Activated CD4-positive, alpha-beta T cell treated with anti-CD3 and anti-CD28 coated beads for 48 hours (primary cell): ENCODE data around the gene MYCN.
"Not testable (repeated sequence)": the region's sequence is repeated elsewhere in the genome, so short reads cannot be mapped to it uniquely, and the experiment has no call there.

Experiments
- DNase-seq: peaks from one replicate; pipeline ENCODE4 v3.0.0-alpha.2; 2020

MYCN gene

DNA sequence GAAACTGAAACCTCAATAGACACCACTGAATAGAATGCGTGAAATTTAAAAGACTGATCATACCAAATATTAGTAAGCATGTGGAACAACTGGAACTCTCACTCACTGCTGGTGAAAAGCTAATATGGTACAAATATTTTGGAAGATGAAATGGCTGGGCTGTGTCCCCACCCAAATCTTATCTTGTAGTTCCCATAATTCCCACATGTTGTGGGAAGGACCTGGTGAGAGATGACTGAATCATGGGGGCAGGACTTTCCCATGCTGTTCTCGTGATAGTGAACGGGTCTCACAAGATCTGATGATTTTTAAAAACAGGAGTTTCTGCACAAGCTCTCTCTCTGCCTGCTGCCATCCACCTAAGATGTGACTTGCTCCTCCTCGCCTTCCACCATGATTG, 32.0 kb upstream of the MYCN start:
- no peak for DNase-seq

DNA sequence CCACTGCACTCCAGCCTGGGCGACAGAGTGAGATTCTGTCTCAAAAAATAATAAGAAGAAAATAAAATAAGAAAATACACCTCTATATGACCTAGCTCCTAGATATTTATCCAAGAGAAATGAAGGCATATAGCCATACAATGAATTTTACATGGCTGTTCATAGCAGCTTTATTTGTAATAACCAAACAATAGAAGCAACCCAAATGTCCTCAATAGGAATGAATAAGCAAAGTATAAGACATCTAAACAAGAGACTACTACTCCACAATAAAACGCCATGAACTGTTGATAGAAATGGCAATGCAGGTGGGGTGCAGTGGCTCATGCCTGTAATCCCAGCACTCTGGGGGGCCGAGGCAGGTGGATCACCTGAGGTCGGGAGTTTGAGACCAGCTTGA, 31.2 kb upstream of the MYCN start:
- no peak for DNase-seq

DNA sequence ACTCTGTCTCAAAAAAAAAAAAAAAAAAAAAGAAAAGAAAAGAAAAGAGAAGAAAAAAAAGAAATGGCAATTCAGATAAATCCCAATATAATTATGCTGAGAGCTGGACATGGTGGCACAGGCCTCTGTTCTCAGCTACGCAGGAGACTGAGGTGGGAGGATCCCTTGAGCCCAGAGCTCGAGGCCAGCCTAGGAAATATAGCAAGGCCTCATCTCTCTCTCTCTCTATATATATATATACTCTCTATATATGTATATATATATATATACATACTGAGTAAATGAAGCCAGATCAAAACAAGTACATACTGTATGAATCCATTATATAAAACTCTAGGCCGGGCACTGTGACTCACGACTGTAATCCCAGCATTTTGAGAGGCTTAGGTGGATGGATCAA, 30.6 kb upstream of the MYCN start:
- DNase-seq: no peak

DNA sequence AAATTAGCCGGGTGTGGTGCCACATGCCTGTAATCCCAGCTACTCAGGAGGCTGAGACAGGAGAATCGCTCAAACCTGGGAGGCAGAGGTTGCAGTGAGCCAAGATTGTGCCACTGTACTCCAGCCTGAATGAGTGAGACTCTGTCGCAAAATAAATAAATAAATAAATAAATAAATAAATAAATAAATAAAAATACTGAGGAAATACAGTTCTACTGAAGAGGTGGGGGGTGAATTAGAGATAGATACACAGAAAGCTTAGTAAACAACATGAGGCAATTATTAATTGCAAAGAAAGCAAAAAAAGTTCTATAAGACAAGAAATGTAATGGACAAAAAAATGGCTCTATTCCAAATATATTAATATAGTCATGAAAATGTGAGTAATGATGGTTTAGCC, 29.1 kb upstream of the MYCN start:
- DNase-seq: not testable (repeated sequence)

DNA sequence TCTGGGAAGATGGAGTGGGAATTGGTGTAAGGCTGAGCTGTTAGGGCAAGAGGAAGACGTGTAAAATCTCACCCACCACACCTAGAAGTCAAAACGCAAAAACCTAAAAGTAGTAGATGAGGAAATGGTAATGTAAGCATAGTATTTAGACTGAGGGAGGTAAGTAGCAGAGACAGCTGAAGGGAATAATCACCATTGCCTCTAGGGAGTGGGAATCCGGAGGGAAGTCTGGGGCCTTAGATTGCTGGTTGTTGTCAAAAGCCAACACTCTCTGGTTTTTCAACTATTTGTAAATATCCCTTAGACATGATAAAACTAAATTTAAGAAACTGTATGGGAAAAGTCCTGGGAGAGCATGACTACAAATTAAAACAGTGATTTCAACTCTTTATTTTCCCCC, 28.7 kb upstream of the MYCN start:
- DNase-seq: no peak

DNA sequence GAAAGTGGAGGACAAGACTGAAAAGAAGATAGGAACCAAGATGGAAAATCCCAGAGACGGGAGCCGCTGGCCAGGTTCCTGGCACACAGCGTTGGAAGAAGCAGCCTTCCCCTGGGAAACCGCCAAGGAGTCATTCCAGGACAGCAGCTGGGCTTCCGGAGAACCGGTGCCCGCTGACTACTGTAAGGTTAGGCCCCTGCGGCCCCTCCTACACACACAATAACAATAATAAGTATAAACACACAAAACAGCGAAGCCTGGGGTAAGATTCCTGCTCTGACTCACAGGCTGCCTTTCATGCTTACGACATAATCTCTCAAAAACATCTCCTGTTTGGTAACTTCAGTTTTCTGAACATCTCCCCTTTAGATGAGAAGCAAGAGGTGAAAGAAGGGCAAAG, 28.1 kb upstream of the MYCN start:
- DNase-seq: no peak

DNA sequence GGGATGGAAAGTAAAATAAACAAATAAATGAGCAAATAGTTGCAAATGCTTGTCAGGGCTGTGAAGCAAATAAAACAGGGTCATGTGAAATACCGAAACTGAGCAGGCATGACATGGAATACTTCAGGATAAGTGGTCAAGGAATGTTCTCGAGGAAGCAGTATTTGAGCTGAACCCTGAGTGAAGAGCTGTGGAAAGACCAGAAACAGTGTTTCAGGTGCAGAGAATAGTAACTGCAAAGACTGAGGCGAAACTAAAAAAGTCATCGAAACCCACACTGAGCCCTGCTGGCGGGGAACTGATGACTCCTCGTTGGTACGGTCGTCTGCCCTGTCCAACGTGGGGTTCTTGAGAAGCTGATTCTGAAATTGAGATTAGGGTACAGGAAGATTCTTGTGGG, 27.2 kb upstream of the MYCN start:
- no peak for DNase-seq

DNA sequence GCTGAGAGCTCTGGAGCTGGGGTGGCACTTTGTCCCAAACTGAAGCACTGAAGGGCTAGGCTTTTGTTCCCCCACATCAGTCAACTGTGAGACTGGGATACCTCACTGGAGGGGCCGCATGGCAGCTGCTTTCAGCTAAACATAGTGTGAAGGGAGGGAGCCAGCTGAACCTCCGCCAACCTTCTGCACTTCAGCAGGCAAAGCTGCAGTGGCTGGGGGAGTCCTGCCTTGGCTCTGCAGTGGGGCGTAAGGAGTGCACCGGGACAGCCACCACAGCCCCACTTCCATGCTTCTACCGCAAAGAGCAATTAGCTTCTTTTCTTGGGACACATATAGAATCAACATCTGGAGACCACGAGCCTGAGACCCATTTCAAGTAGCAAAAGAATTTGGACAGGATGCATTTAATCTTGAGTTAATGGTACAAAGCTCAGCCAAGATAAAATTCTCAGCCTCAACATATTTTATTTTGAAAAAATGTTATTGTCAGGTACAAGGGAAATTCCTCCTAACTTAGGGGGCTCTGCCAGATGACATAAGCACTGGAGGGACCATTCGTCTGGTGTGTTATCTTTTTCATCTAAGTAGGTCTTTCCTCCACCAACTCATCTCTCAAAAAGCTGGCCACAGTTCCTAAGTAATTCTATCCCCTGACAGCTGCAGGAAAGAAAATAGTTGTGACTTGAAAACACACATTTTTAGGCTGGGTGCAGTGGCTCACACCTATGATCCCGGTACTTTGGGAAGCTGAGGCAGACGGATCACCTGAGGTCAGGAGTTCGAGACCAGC, 25.6 kb upstream of the MYCN start:
- DNase-seq: no peak

DNA sequence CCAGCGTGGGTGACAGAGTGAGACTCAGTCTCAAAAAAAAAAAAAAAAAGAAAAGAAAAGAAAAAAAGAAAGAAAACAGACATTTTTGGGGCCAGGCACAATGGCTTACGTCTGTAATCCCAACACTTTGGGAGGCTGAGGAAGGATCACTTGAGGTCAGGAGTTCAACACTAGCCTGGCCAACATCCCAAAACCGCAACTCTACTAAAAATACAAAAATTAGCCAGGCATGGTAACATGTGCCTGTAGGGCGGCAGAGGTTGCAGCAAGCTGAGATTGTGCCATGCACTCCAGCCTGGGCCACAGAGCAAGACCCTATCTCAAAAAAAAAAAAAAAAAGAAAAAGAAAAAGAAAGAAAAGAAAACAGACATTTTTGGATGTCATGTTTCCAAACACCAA, 24.8 kb upstream of the MYCN start:
- DNase-seq: not testable (repeated sequence)

DNA sequence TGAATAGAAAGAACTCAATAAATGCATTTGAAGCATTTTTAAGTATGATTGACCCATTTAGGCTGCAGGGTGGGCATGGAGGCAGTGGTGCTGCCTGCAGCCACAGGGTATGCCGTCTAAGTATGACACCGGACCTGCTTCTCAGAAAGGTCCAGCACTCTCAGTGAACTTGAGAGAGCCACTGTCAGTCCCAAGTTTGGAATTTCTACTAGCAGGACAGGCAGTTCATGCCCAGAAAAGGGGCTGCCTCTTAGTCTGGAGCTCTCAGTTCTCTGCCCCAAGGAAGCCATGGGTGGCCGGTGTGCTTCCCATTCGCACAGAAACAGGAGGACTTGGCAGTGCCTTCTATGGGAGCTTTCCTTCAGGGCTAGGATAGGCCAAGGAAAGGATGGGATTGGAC, 24.0 kb upstream of the MYCN start:
- no peak for DNase-seq

DNA sequence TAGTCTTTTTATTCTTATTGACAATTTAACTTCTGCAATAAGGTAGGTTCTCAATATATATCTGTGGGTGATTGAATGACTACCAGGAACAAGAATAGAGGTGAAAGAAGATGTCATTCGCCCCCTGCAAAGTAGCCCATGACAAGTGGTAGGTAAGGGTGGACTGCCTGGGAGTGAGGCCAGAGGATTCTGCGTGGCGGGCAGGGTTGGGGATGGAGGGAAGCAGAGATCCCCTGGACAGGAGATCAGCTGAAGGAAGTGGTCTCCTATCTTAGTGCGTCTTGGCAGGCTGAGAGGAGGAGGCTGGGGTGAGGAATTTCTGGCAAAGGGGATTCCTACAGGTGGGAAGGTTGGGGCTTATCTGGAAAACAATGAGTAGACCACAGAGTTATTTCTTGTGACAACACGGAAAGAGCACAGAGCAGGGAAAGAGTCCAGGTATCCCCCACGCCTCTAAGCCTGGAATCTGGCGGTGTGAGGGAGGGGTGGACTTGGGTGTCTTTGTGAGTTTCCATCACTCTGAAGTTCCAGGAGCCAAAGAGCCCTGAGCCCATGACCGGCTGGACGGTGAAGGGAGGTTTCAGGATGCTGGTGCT, 21.5 kb upstream of the MYCN start:
- no peak for DNase-seq

DNA sequence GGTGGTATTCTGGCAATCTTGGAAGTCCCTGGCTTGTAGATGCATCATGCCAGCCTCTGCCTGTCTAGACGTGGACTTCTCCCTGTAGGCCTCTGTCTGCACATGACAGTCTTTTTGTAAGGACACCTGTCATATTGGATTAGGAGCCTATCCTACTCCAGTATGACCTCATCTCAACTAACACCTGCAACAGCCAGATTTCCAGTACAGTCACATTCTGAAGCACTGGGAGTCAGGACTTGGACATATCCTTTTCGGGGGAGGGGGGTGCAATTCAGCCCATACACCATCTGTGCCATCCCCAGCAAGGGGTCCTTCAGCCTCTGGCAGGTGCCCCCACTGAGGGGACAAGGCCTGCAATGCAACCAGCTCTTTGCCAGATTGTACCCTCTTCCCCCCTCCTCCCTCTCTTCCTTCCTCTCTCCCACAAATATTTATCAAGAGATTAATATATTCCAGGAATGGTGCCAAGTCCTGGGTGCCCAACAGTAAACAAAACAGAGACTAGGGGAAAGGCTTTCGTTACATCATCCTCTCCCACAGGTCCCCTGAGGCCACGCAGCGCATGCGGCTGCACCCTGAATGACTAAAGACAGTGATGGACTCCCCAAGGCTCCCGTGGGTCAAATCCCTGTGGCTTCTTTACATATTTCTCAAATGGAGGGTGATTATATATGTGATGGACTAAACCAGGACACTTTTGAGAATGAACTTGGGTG, 20.5 kb upstream of the MYCN start:
- DNase-seq: no peak

DNA sequence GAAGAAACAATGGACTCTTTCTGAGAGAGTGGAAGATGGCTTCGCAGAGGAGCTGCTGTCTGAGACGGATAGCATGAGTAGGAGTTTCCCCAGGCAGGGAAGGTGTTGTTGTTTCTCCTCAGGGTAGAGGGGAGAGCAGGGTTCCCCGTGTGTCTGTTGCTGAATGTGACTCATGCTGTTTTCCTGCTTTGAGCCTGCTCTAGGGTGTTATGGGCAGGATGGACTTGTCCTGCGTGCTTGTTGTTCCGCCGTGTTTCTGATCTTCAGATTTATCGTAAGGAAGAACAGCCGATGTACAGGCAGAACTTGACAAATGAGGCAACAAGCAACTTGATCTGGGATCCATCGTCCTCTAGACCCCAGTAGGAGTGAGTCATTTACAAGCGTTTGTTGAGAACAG, 19.7 kb upstream of the MYCN start:
- no peak for DNase-seq

DNA sequence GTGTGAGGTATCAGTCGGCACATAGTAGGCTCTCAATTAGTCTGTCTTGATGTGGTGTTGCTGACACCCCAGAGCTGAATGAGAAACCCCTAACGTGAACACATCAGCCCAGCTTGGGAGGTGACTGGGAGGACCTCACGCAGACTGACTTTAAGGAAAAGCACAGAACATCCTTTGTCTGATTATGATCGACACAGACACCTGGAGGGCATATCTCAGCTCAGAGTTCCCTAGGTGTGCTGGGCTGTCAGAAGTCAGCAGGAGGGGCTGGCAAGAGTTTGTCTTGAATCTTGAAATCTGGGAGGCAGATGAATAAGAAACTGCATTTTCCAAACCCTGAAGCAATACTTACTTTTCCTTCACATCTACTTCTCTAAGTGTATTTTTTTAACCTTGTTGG, 16.8 kb upstream of the MYCN start:
- no peak for DNase-seq

DNA sequence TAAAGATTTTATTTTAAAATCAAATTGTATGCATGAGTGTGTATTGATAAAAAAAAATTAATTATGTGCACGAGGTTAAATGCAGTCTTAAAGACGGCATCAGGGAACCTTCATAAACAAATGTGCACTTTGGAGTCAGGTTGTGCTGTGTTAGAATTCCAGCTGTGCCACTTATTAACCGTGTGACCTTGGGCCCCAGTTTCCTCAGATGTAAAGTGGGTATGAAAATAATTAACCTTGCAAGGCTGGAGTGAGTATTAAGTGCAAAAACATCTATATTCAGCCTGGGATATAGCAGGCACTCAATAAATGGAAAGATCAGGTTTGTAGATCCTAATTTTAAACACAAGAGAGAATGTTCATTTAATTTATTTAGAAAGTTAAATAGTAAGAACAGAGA, 14.5 kb upstream of the MYCN start:
- DNase-seq: no peak

DNA sequence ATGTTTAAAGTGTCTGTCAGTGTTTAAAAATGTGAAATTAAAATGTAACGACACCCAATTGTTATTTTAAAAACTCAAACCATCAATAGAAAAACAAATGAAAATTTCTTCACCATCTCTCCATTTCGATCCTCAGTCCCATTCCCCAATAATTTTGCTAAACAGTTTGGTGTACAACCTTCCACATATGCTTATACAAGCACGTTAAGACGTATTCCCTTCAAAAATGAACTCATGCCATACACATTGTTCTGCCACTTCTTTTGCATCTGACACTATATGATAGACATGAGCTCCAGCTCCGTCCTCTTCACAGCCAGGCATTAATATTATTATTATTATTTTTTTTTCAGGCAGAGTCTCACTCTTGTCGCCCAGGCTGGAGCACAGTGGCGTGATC, 14.1 kb upstream of the MYCN start:
- DNase-seq: no peak

DNA sequence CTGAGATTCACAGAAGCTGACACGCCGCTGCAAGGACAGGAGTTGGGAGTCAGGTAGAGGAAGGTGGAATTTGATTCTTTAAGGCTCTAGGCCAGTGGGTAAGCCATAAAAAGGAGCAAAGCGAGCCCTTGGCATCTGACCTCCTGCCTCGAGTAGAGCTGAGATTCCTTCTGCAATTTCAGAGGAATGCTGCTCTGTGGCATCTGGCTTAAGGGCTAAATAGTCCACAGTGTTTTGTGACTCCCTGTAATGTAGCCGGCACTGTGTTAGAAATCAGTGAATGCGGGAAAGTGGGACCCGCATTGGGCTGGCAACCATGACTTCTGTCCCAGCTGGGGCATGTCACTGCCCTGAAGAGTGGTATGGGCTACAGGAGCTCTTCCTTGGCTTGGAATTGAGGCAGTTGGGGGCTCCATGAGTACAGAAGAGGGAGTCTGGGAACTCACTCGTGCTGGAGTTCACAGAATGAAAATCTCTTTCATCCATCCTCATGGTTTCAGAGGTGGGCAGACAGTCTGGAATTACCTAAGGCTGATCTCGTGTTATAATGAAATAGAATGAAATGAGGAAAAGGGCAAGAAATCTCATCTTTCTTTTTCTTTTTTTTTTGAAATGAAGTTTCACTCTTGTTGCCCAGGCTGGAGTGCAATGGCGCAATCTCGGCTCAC, 12.7 kb upstream of the MYCN start:
- no peak for DNase-seq

DNA sequence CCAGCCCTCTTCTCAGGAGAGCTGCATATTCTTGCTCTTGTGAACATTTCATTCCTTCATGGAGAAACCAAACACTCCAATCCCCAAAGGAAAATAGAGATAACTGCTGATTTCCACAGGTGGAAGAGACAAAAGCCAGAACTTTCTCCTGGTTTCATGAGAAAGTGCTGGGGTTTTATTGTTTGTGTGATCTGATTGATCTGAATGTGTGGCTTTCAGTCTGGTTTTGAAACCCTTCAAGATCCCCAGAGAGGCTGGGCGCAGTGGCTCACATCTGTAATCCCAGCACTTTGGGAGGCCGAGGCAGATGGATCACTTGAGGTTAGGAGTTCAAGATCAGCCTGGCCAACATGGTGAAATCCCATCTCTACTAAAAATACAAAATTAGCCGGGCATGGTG, 11.3 kb upstream of the MYCN start:
- DNase-seq: not testable (repeated sequence)

DNA sequence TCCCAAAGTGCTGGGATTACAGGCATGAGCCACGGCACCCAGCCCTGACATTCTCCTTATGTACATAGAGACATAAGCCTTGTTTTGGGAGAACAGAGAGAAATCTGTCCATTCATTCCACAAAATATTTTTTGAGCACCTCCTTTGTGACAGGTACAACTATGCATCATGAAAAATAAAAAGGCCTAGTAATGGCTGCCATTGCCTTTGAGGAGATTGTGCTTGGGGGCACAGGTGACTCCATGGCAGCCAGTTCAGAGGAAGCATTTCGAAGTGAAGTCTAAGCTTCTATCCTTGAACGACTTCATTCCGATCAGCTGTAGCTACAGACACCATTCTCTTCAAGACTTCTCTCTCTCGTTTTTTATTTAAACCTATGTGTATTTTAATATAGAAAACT, 10.5 kb upstream of the MYCN start:
- DNase-seq: no peak

DNA sequence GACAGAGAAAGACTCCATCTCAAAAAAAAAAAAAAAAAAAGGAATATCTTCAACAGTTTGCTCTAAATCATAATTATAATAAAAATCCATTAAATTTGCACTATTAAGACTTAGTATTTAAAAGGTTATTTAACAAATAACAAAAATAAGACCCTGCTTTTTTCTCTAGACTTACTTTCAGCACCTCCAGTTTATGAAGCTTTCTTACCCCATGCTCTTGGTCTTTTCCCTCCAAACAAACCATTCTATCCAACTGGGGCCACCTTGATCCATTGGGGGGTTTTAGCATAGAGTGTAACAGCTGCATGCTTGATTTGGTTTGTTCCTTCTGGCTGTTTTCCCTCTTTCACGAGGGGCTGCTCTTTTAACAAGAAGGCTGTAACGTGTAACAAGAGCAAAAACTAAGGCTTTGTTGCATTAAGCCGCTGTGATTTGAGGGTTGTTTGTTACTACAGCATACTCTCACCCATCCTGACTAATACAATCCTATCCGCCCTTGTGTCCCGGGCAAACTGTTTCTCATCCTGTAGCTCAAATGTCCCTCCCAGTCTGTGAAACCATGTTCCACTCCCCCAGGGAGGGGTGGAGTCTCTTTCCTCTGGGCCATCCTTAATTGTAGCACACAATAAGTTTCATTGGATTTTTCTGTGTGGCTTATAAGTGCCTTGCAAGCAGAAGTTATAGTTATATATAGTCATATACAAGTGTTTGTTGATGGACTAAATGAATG, 9.6 kb upstream of the MYCN start:
- no peak for DNase-seq

DNA sequence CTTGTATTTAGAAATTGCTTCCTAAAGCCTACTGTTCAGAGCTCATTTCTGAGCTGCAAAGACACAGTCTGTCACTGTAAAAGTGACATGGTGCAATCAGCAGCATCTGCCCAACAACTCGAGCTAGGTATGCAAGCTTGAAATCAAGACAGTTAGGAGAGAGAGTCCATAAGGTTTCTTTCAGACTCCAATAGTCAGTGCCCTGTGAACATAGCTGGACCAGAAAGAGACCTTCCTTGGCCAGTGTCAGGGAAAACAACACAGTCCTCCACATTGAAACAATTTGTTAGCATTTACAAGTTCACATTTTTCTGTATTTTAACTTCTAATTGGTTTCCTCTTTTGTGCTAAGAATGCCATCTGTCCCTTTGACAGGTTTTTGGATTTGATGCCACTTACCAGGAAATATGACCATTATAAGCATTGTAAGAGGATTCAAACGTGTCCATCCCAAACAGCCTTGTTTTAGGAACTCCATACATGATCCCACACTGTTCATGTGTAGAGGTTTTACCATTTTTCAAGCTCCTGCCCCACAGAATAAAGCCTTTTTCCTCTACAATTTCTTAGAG, 8.9 kb upstream of the MYCN start:
- DNase-seq: no peak

DNA sequence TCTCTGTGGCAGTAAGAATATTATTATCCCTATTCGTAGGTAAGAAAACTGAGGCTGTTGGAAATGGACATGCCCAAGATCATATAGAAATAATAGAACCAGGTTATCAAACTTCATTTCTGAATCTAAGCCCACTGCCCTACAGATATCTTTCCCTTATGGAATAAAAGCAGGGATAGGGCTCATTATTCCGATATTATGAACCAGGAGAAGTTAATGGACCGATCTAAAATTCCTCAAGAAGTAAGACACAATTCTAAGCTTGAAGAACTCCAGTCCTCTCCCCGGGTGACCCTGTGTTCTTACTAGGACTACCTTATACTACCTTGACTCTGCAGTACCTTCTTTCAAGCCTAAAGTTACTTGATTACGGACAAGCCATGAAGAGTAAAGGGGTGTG, 8.4 kb upstream of the MYCN start:
- DNase-seq: no peak
